ENCODE measurements around the gene LIAS. TPM values are rescaled to one million over a fixed set of nuclear protein-coding genes. Genes with fewer than 3 reads are reported as not detected.

The LIAS gene
- total and polyA plus RNA-seq, 8 donors = 5.9 to 18.1 (median 10.1) TPM

DNA sequence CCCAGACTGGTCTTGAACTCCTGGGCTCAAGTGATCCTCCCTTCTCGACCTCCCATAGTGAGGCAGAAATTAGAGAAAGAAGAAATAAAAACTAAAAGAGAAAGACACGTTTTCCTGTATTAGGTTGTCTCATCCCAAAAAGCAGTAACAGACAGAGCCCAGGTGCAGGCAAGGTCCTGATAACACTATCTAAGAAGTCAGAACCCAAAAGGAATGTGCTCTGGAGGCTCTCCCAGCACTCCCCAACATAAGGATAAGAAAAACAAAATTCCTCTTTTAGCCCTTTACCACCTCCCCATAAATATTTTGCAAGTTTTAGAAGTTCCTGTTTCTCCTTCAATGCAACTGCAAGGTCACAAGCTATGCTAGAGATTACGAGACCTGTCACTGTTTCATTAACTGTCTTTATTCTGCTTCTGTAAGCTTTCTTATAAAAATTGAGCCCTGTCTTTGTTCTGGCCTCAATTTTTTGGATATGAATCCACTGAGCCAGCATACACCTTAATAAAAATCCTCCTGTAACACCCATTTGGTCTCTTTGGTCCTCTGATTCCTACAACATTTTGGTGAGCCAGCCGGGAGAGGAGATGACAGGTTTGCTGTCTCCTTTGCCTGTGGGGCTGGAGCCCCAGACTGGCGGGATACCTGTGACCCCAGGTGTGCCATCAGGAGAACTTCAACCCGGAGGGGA lies 25.9 kb downstream of the LIAS start:
- Histone ChIP-seq H3K36me3 (no peaks in the 10 kb centered on the region), H3K27ac (no peak overlapping the region), H3K4me1 (no peaks in the 10 kb centered on the region), H3K4me3 (no peak overlapping the region), H3K27me3 (no peaks in the 10 kb centered on the region), H3K9me3 (no peaks in the 10 kb centered on the region)
- FAIRE-seq (no peak), DNase-seq (no peak), ATAC-seq (no peak)
- intact Hi-C loops (cut with DNase I) = no loop called here
- WGBS, 2 donors = 76 to 84% methylated on average over 6 of the region's 6 CpGs
- TF ChIP-seq, protein P1, sequence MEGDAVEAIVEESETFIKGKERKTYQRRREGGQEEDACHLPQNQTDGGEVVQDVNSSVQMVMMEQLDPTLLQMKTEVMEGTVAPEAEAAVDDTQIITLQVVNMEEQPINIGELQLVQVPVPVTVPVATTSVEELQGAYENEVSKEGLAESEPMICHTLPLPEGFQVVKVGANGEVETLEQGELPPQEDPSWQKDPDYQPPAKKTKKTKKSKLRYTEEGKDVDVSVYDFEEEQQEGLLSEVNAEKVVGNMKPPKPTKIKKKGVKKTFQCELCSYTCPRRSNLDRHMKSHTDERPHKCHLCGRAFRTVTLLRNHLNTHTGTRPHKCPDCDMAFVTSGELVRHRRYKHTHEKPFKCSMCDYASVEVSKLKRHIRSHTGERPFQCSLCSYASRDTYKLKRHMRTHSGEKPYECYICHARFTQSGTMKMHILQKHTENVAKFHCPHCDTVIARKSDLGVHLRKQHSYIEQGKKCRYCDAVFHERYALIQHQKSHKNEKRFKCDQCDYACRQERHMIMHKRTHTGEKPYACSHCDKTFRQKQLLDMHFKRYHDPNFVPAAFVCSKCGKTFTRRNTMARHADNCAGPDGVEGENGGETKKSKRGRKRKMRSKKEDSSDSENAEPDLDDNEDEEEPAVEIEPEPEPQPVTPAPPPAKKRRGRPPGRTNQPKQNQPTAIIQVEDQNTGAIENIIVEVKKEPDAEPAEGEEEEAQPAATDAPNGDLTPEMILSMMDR (IDR thresholded peaks at IDR 0.05) = no peak

DNA sequence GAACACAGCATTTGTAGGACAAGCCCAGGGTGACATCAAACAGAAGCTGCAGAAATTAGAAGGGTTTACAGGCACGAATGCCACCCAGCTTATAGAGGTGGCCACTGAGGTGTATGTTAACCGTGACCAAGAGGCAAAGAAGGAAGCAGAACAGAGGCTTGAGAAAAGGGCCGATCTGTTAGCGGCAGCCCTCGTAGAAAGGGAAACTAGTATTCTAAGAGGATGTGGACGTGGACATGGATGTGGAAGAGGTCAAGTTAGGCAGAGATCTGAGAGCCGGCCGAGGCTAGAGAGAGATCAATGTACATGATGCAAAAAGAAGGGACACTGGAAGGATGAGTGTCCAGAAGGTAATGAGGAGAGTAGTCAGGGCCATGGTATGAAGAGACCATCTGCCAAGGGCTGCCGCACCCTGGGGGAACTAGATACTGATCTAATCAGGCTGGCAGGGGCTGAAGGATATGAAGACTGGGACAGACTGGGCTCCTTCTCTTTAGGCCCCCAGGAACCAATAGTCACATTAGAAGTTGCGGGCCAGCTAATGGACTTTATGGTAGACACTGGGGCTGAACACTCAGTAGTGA lies 27.5 kb downstream of the LIAS start:
- H3K27me3 ChIP-seq = no peaks in the 10 kb centered on the region
- ATAC-seq (no peak), FAIRE-seq (no peak), DNase-seq (no peak)
- H3K4me1 ChIP-seq = no peaks in the 10 kb centered on the region
- intact Hi-C loops (cut with DNase I) = no loop called here
- TF ChIP-seq, protein P1 (IDR thresholded peaks at IDR 0.05) = no peak
- H3K27ac ChIP-seq = no peak overlapping the region
- no peaks in the 10 kb centered on the region for H3K36me3 ChIP-seq
- H3K9me3 ChIP-seq = no peaks in the 10 kb centered on the region
- no peak overlapping the region for H3K4me3 ChIP-seq
- WGBS, 2 donors = 82% methylated on average over 10 of the region's 10 CpGs

DNA sequence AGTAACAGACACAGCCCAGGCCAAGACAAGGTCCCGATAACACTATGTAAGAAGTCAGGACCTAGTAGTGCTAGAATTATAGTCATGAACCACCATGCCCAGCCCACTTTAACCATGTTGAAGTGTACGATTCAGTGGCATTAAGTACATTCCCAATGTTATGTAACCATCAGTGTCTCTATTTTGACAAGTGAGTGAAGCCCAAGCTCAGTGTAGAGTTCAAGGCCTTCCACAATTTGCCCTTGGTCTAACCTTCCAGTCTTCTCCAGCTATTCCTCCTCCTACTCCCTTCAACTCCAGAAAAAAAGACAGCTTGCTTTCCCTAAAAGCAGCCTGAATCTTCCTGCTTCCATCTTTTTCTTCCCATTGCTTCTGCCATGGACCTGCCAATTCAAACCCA lies 31.5 kb downstream of the LIAS start:
- TF ChIP-seq, protein P1 (IDR thresholded peaks at IDR 0.05) = no peak
- no peak overlapping the region for H3K4me3 ChIP-seq
- ATAC-seq = no peak
- DNase-seq = no peak
- intact Hi-C loops (cut with DNase I) = no loop called here
- H3K36me3 ChIP-seq = no peaks in the 10 kb centered on the region
- H3K27me3 ChIP-seq = no peaks in the 10 kb centered on the region
- FAIRE-seq = no peak
- H3K9me3 ChIP-seq = no peaks in the 10 kb centered on the region
- 83 to 86% methylated on average over 2 of the region's 2 CpGs for WGBS, 2 donors
- no peak overlapping the region for H3K27ac ChIP-seq
- no peaks in the 10 kb centered on the region for H3K4me1 ChIP-seq

DNA sequence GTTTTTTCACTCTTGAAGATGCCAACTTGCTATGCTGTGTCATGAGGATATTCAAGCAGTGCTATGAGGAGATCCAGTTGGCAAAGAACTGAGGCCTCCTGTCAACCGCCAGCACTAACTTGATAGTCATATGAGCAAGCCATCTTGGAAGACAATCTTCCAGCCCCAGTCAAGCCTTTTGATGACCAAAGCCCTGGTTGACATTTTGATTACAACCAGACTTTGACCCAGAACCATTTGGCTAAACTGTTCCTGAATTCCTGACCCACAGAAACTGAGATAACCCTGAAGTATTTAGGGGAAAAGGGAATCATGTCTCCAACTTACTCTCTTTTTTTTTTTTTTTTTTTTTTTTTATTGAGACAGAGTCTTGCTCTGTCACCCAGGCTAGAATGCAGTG lies 35.5 kb downstream of the LIAS start:
- Histone ChIP-seq H3K27ac (no peak overlapping the region), H3K36me3 (peaks cover 0 to 11% (median 3%) of the 10 kb centered on the region in 3 donors), H3K27me3 (no peaks in the 10 kb centered on the region), H3K4me3 (no peak overlapping the region), H3K9me3 (no peaks in the 10 kb centered on the region), H3K4me1 (no peaks in the 10 kb centered on the region)
- no peak for DNase-seq
- 96 to 100% methylated on average over 1 of the region's 1 CpG for WGBS, 2 donors
- FAIRE-seq = no peak
- TF ChIP-seq, protein P1 (IDR thresholded peaks at IDR 0.05) = no peak
- intact Hi-C loops (cut with DNase I) = no loop called here
- no peak for ATAC-seq

Data from pancreas (tissue), 10 donors.